LHCN-M2 (cell line): ENCODE results near the gene ITGB2. TPM values are rescaled to one million over a fixed set of nuclear protein-coding genes. Genes with fewer than 3 reads are reported as not detected.

Source experiments
- total RNA-seq: library from RNA; depleted of rRNA; stranded (reverse); fragments of >200 nt; gene quantifications from 2 replicates; pipeline ENCODE4 v1.2.3, GENCODE V29; 2014; rRNA removed

The ITGB2 gene
- total RNA-seq, 1 experiment from 2014 or later: 3.8 TPM

Other genes with a start within 250 kb of the ITGB2 start
- not detected in 2 replicates for gene KRTAP12-1, start 238.7 kb downstream of the ITGB2 start, total RNA-seq
- not detected in 2 replicates for gene KRTAP10-12, start 223.7 kb downstream of the ITGB2 start, total RNA-seq
- not detected in 2 replicates for gene TSPEAR, start 209.3 kb downstream of the ITGB2 start, total RNA-seq
- 54.5 and 55.5 TPM in 2 replicates for gene UBE2G2, start 119.1 kb downstream of the ITGB2 start, total RNA-seq
- gene SUMO3, start 102.8 kb downstream of the ITGB2 start, total RNA-seq: 125 and 129 TPM in 2 replicates
- gene PTTG1IP, start 47.2 kb downstream of the ITGB2 start, total RNA-seq: 496 and 531 TPM in 2 replicates
- 21.2 and 24.9 TPM in 2 replicates for gene SLX9, start 19.1 kb upstream of the ITGB2 start, total RNA-seq
- gene ADARB1, start 153.7 kb upstream of the ITGB2 start, total RNA-seq: 25.4 and 29.6 TPM in 2 replicates